Esophagus muscularis mucosa (tissue), 4 donors: ENCODE data around the gene TMEM207. TPM values are rescaled to one million over a fixed set of nuclear protein-coding genes. Genes with fewer than 3 reads are reported as not detected.

Experiments used
- DNase-seq: peaks from one replicate; pipeline ENCODE4 v3.0.0-alpha.2; 2017; ENCODE audit errors: extremely low spot score
- H3K27ac ChIP-seq, 4 donors: fragments of 200-600 bp; sonication (generic); replicated peaks in 1 of 4; 1 replicate in 3 of 4; 2 replicates in 1 of 4; pipeline ENCODE4 v1.5.1; 2016 to 2019; ENCODE audit warnings: mild to moderate bottlenecking in 1 of 4
- H3K27me3 ChIP-seq, 4 donors: fragments of 200-600 bp; sonication (generic); one replicate each; pipeline versions ENCODE4 v1.5.1 to v1.6.0; 2016 to 2019
- H3K36me3 ChIP-seq, 4 donors: fragments of 200-600 bp; sonication (generic); one replicate each; pipeline ENCODE4 v1.5.1; 2016 to 2019
- H3K4me1 ChIP-seq, 4 donors: fragments of 200-600 bp; sonication (generic); one replicate each; pipeline ENCODE4 v1.5.1; 2016 to 2019
- H3K4me3 ChIP-seq, 4 donors: fragments of 200-600 bp; sonication (generic); 1 replicate in 2 of 4; 2 replicates in 2 of 4; pipeline ENCODE4 v1.5.1; 2016 to 2019; ENCODE audit warnings: mild to moderate bottlenecking in 4 of 4, moderate library complexity in 1 of 4
- H3K9me3 ChIP-seq, 4 donors: fragments of 200-600 bp; sonication (generic); 1 replicate in 3 of 4; 2 replicates in 1 of 4; pipeline ENCODE4 v1.5.1; 2016 to 2019
- EP300 ChIP-seq: sonication (generic); formaldehyde crosslinking; IDR thresholded peaks from one replicate; pipeline ENCODE4 v1.6.1; 2017; ENCODE audit warnings: antibody characterized with exemption
- POLR2A ChIP-seq: fragments of 450-650 bp; IDR thresholded peaks from one replicate; pipeline ENCODE4 v1.6.1; 2017; ENCODE audit warnings: antibody characterized with exemption, moderate library complexity, mild to moderate bottlenecking, low read depth
- POLR2AphosphoS5 ChIP-seq, 2 donors: sonication (generic); formaldehyde crosslinking; IDR thresholded peaks; one replicate each; pipeline ENCODE4 v1.6.1; 2017; ENCODE audit warnings: antibody characterized with exemption in 2 of 2
- WGBS: methylation state at CpG from one replicate; pipeline ENCODE4 v1.1.5; 2018; 5-methylcytosine and 5-hydroxymethylcytosine counted together
- intact Hi-C: fragments of 100-400 bp; cut with DNase I; formaldehyde crosslinking; loops from one replicate; pipeline ENCODE4 v1.15.1; 2023
- total RNA-seq, 4 donors: library from RNA; depleted of rRNA; stranded (reverse); fragments of >200 nt; gene quantifications; one replicate each; pipeline versions ENCODE4 v1.1.0 to v1.2.1, GENCODE V29; 2016
- TF ChIP-seq, protein P1 (sequence below), 3 experiments: fragments of 200-600 bp in 2 of 3; fragments of 450-650 bp in 1 of 3; sonication (generic) in 2 of 3; IDR thresholded peaks; one replicate each; pipeline ENCODE4 v1.5.1; 2017 to 2019; ENCODE audit warnings: antibody characterized with exemption in 3 of 3, mild to moderate bottlenecking in 2 of 3, moderate library complexity in 1 of 3

TMEM207 gene
- total RNA-seq, 4 donors from 2014 or later, result not detected

DNA sequence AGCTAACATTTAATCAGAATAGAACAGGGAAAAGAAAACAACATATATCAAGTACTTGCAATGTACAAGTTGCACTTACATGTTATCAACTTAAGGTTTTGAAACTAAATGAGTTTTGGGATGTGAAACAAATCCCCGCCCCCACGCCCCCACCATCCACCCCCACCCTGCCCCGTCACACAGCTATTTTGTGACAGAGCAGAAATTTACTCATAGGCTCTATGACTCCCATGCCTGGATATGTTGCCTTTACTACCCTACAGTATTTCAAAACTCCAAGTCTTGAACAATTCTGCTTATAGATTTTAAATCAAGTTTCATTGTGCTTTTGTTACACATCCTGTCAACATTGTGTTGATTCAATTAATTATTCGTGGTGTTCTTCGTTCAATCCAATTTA lies 46.1 kb upstream of the TMEM207 start:
- no peak for DNase-seq
- Histone ChIP-seq H3K4me1 (no peaks in the 10 kb centered on the region), H3K36me3 (no peaks in the 10 kb centered on the region), H3K27ac (no peak overlapping the region), H3K9me3 (no peaks in the 10 kb centered on the region), H3K4me3 (no peak overlapping the region), H3K27me3 (no peaks in the 10 kb centered on the region)
- TF ChIP-seq, protein P1, sequence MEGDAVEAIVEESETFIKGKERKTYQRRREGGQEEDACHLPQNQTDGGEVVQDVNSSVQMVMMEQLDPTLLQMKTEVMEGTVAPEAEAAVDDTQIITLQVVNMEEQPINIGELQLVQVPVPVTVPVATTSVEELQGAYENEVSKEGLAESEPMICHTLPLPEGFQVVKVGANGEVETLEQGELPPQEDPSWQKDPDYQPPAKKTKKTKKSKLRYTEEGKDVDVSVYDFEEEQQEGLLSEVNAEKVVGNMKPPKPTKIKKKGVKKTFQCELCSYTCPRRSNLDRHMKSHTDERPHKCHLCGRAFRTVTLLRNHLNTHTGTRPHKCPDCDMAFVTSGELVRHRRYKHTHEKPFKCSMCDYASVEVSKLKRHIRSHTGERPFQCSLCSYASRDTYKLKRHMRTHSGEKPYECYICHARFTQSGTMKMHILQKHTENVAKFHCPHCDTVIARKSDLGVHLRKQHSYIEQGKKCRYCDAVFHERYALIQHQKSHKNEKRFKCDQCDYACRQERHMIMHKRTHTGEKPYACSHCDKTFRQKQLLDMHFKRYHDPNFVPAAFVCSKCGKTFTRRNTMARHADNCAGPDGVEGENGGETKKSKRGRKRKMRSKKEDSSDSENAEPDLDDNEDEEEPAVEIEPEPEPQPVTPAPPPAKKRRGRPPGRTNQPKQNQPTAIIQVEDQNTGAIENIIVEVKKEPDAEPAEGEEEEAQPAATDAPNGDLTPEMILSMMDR (IDR thresholded peaks at IDR 0.05), result no peak
- no peak for TF ChIP-seq EP300
- no peak for TF ChIP-seq POLR2A
- TF ChIP-seq POLR2AphosphoS5 (IDR thresholded peaks at IDR 0.05), result no peak
- intact Hi-C loops, result no loop called here
- WGBS, result 73% methylated on average over 5 of the region's 5 CpGs

- no peak for DNase-seq
- no peak overlapping the region for H3K4me3 ChIP-seq
- no peak for TF ChIP-seq POLR2AphosphoS5 (IDR thresholded peaks at IDR 0.05)
- TF ChIP-seq, protein P1 (IDR thresholded peaks at IDR 0.05), result no peak
- no peak for TF ChIP-seq EP300
- no peak for TF ChIP-seq POLR2A
- H3K27ac ChIP-seq, result no peak overlapping the region
- H3K4me1 ChIP-seq, result no peaks in the 10 kb centered on the region
- intact Hi-C loops, result no loop called here
- no peaks in the 10 kb centered on the region for H3K27me3 ChIP-seq
- H3K36me3 ChIP-seq, result no peaks in the 10 kb centered on the region
- no peaks in the 10 kb centered on the region for H3K9me3 ChIP-seq
These were observed 45.7 kb upstream of the TMEM207 start for GRCh38 chr3:190495354-190495753.

DNA sequence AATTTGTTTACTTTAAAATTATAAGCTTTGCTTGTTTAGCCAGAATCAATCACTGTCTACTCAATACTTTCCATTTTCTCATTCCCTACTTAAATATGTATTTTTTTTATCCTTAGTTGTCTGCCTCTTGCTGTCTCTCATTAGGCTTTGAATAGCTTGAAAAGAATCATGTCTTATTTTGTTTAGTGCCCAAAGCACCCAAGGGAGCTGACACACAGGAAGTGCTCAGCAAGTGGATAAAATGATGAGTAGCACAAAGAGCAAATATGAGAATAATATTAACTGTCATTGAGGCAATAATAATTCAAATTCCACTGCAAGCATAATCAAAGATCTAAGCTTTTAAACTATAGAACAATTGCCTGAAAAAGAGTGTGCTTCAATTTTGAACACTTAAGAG lies 45.2 kb upstream of the TMEM207 start:
- intact Hi-C loops, result no loop called here

GRCh38 chr3:190492966-190493365 lies 43.3 kb upstream of the TMEM207 start:
- no peaks in the 10 kb centered on the region for H3K4me1 ChIP-seq
- 80% methylated on average over 4 of the region's 4 CpGs for WGBS
- DNase-seq, result no peak
- H3K9me3 ChIP-seq, result no peaks in the 10 kb centered on the region
- no peaks in the 10 kb centered on the region for H3K36me3 ChIP-seq
- TF ChIP-seq EP300, result no peak
- no peak for TF ChIP-seq POLR2AphosphoS5 (IDR thresholded peaks at IDR 0.05)
- TF ChIP-seq POLR2A, result no peak
- TF ChIP-seq, protein P1 (IDR thresholded peaks at IDR 0.05), result no peak
- intact Hi-C loops, result no loop called here
- no peak overlapping the region for H3K27ac ChIP-seq
- H3K27me3 ChIP-seq, result no peaks in the 10 kb centered on the region
- no peak overlapping the region for H3K4me3 ChIP-seq

More for the DNA sequence above, 45.2 kb upstream of the TMEM207 start:
- no peaks in the 10 kb centered on the region for H3K36me3 ChIP-seq
- no peak overlapping the region for H3K27ac ChIP-seq
- no peaks in the 10 kb centered on the region for H3K27me3 ChIP-seq
- H3K9me3 ChIP-seq, result no peaks in the 10 kb centered on the region
- no peak for DNase-seq
- H3K4me1 ChIP-seq, result no peaks in the 10 kb centered on the region
- H3K4me3 ChIP-seq, result no peak overlapping the region
- TF ChIP-seq POLR2A, result no peak
- no peak for TF ChIP-seq POLR2AphosphoS5 (IDR thresholded peaks at IDR 0.05)
- TF ChIP-seq, protein P1 (IDR thresholded peaks at IDR 0.05), result no peak
- no peak for TF ChIP-seq EP300

- Histone ChIP-seq H3K36me3 (no peaks in the 10 kb centered on the region), H3K4me1 (no peaks in the 10 kb centered on the region), H3K27me3 (peaks cover 0 to 6% (median 0%) of the 10 kb centered on the region in 4 donors), H3K4me3 (no peak overlapping the region), H3K9me3 (no peaks in the 10 kb centered on the region), H3K27ac (no peak overlapping the region)
- TF ChIP-seq, protein P1 (IDR thresholded peaks at IDR 0.05), result no peak
- TF ChIP-seq POLR2AphosphoS5 (IDR thresholded peaks at IDR 0.05) (no peak), EP300 (no peak), POLR2A (no peak)
- intact Hi-C loops, result no loop called here
- no peak for DNase-seq
These were observed 42.4 kb upstream of the TMEM207 start for GRCh38 chr3:190492129-190492528.
